Naive thymus-derived CD8-positive, alpha-beta T cell (primary cell): Measurements from ENCODE around the gene SELENOS. TPM values are rescaled to one million over a fixed set of nuclear protein-coding genes. Genes with fewer than 3 reads are reported as not detected.

Source experiments
- ATAC-seq, 2 donors: fragments of 150-1000 bp; cut with Tn5 transposase in 1 of 2; sonication (Bioruptor Pico), chemical (Tn5 transposase) in 1 of 2; 1 replicate in 1 of 2; 2 replicates in 1 of 2; pipeline ENCODE4 v1.10.0; 2021; ENCODE audit warnings: mild to moderate bottlenecking in 2 of 2, moderate library complexity in 2 of 2
- POLR2A ChIA-PET: fragments of 350-600 bp; sonication (Branson Sonifier 250); formaldehyde crosslinking; loops from one replicate; lab custom pipeline; 2021; ENCODE audit warnings: antibody characterized with exemption; lab: Charles Lee
- DNase-seq, 10 donors: peaks; one replicate each; pipeline versions ENCODE4 v3.0.0 to v3.0.0-alpha.2; 2020 to 2022
- H3K27ac Mint-ChIP-seq, 10 donors: one replicate each; pipeline ENCODE4 v1.8.0; 2020 to 2022; ENCODE audit warnings: mild to moderate bottlenecking in 10 of 10, mixed read lengths in 10 of 10, moderate library complexity in 4 of 10, inconsistent platforms in 1 of 10
- H3K27me3 Mint-ChIP-seq, 5 donors: one replicate each; pipeline ENCODE4 v1.8.0; 2021 to 2022; ENCODE audit warnings: mixed read lengths in 5 of 5
- H3K36me3 Mint-ChIP-seq, 3 donors: one replicate each; pipeline ENCODE4 v1.8.0; 2020 to 2022; ENCODE audit warnings: mixed read lengths in 3 of 3, mild to moderate bottlenecking in 2 of 3, inconsistent platforms in 1 of 3
- H3K4me1 Mint-ChIP-seq, 4 donors: one replicate each; pipeline ENCODE4 v1.8.0; 2021 to 2022; ENCODE audit warnings: mixed read lengths in 4 of 4
- H3K4me3 Mint-ChIP-seq, 10 donors: one replicate each; pipeline ENCODE4 v1.8.0; 2020 to 2022; ENCODE audit warnings: mild to moderate bottlenecking in 10 of 10, mixed read lengths in 10 of 10, moderate library complexity in 6 of 10, inconsistent platforms in 1 of 10
- H3K9me3 Mint-ChIP-seq, 9 donors: one replicate each; pipeline ENCODE4 v1.8.0; 2020 to 2022; ENCODE audit warnings: mixed read lengths in 9 of 9, mild to moderate bottlenecking in 3 of 9, inconsistent platforms in 1 of 9, moderate library complexity in 1 of 9
- polyA plus RNA-seq, 3 donors: library from polyadenylated mRNA; unstranded; fragments of 300-500 nt; fragmentation: Illumina TruSeq; gene quantifications; one replicate each; pipeline ENCODE4 v1.2.3, GENCODE V29; 2021
- total RNA-seq, 8 experiments: library from RNA in 2 of 8; stranded (reverse) in 2 of 8; gene quantifications; one replicate each; pipeline ENCODE4 v1.2.3 and lab custom pipeline; 2021 to 2026

SELENOS gene
- total and polyA plus RNA-seq, 5 experiments from 2014 or later = 26.7 to 64.4 (median 38.8) TPM

GRCh38 chr15:101318147-101318819 is 41.0 kb upstream of the SELENOS start:
- DNase-seq (no peak), ATAC-seq (no peak)
- Mint-ChIP-seq H3K9me3 (no peaks in the 10 kb centered on the region), H3K27ac (no peak overlapping the region), H3K4me3 (no peak overlapping the region), H3K36me3 (peaks cover 0 to 3% (median 0%) of the 10 kb centered on the region in 3 donors), H3K27me3 (peaks cover 0 to 11% (median 0%) of the 10 kb centered on the region in 5 donors), H3K4me1 (peaks cover 9 to 16% (median 14%) of the 10 kb centered on the region in 4 donors)
- POLR2A ChIA-PET = interaction anchor here (0.6 to 1.5 kb wide), 2 partner anchors 15 to 73 kb away, joined by 3 to 6 read pairs; no protein-coding TSS in a partner anchor

GRCh38 chr15:101317336-101317872 is 40.1 kb upstream of the SELENOS start:
- DNase-seq (no peak), ATAC-seq (no peak)
- no peaks in the 10 kb centered on the region for H3K9me3 Mint-ChIP-seq
- H3K27me3 Mint-ChIP-seq = peaks cover 0 to 11% (median 1%) of the 10 kb centered on the region in 5 donors
- H3K4me3 Mint-ChIP-seq = no peak overlapping the region
- no peak overlapping the region for H3K27ac Mint-ChIP-seq
- H3K4me1 Mint-ChIP-seq = peaks cover 9 to 16% (median 14%) of the 10 kb centered on the region in 4 donors
- POLR2A ChIA-PET = interaction anchor here (1.3 kb wide), 1 partner anchor 59 kb away, joined by 3 read pairs; no protein-coding TSS in a partner anchor
- peaks cover 0 to 3% (median 0%) of the 10 kb centered on the region in 3 donors for H3K36me3 Mint-ChIP-seq

GRCh38 chr15:101316529-101316928 is 39.2 kb upstream of the SELENOS start:
- DNase-seq = no peak
- no peak overlapping the region for H3K27ac Mint-ChIP-seq
- H3K4me3 Mint-ChIP-seq = no peak overlapping the region
- H3K36me3 Mint-ChIP-seq = no peaks in the 10 kb centered on the region
- H3K4me1 Mint-ChIP-seq = peaks cover 9 to 18% (median 14%) of the 10 kb centered on the region in 4 donors
- peaks cover 0 to 10% (median 9%) of the 10 kb centered on the region in 5 donors for H3K27me3 Mint-ChIP-seq
- no peak for ATAC-seq
- POLR2A ChIA-PET = interaction anchor here (1.3 kb wide), 1 partner anchor 60 kb away, joined by 3 read pairs; no protein-coding TSS in a partner anchor
- no peaks in the 10 kb centered on the region for H3K9me3 Mint-ChIP-seq

- no peak overlapping the region for H3K27ac Mint-ChIP-seq
- DNase-seq (no peak), ATAC-seq (no peak)
- peaks cover 6 to 12% (median 8%) of the 10 kb centered on the region in 4 donors for H3K4me1 Mint-ChIP-seq
- no peaks in the 10 kb centered on the region for H3K36me3 Mint-ChIP-seq
- no peak overlapping the region for H3K4me3 Mint-ChIP-seq
- POLR2A ChIA-PET = no interaction called here
- peaks cover 0 to 10% (median 8%) of the 10 kb centered on the region in 5 donors for H3K27me3 Mint-ChIP-seq
- no peaks in the 10 kb centered on the region for H3K9me3 Mint-ChIP-seq
These were observed 38.5 kb upstream of the SELENOS start for GRCh38 chr15:101315736-101316135.

- ATAC-seq (no peak), DNase-seq (no peak)
- Mint-ChIP-seq H3K27ac (peak overlapping the region in 4 of 10 donors; percentile 27 to 41 (median 30)), H3K36me3 (no peaks in the 10 kb centered on the region), H3K4me3 (no peak overlapping the region), H3K9me3 (no peaks in the 10 kb centered on the region), H3K4me1 (peaks cover 0 to 2% (median under 1%) of the 10 kb centered on the region in 4 donors), H3K27me3 (peaks cover 0 to 10% (median 6%) of the 10 kb centered on the region in 5 donors)
- POLR2A ChIA-PET = no interaction called here
These were observed 37.2 kb upstream of the SELENOS start for GRCh38 chr15:101314336-101315125.

- ATAC-seq = no peak
- H3K4me3 Mint-ChIP-seq = no peak overlapping the region
- POLR2A ChIA-PET = no interaction called here
These were observed 35.9 kb upstream of the SELENOS start for GRCh38 chr15:101313041-101313761.

GRCh38 chr15:101310508-101310907 is 33.2 kb upstream of the SELENOS start:
- no peaks in the 10 kb centered on the region for H3K9me3 Mint-ChIP-seq
- H3K36me3 Mint-ChIP-seq = no peaks in the 10 kb centered on the region
- peaks cover 0 to 2% (median 0%) of the 10 kb centered on the region in 4 donors for H3K4me1 Mint-ChIP-seq
- POLR2A ChIA-PET = interaction anchor here (0.7 kb wide), 1 partner anchor 67 kb away, joined by 4 read pairs; no protein-coding TSS in a partner anchor
- peaks cover 0 to 9% (median 3%) of the 10 kb centered on the region in 5 donors for H3K27me3 Mint-ChIP-seq
- DNase-seq (no peak), ATAC-seq (no peak)
- H3K27ac Mint-ChIP-seq = no peak overlapping the region
- no peak overlapping the region for H3K4me3 Mint-ChIP-seq

More at GRCh38 chr15:101313041-101313761, 35.9 kb upstream of the SELENOS start:
- Mint-ChIP-seq H3K36me3 (no peaks in the 10 kb centered on the region), H3K4me1 (peaks cover 0 to 2% (median 0%) of the 10 kb centered on the region in 4 donors), H3K9me3 (no peaks in the 10 kb centered on the region), H3K27ac (no peak overlapping the region), H3K27me3 (peaks cover 0 to 9% (median 3%) of the 10 kb centered on the region in 5 donors)
- DNase-seq = no peak

GRCh38 chr15:101310161-101310480 is 32.8 kb upstream of the SELENOS start:
- POLR2A ChIA-PET = no interaction called here

GRCh38 chr15:101309436-101310160 is 32.3 kb upstream of the SELENOS start:
- POLR2A ChIA-PET = no interaction called here
- DNase-seq = peak in 1 of 10 donors; percentile 12

More at GRCh38 chr15:101310161-101310480, 32.8 kb upstream of the SELENOS start:
- Mint-ChIP-seq H3K36me3 (no peaks in the 10 kb centered on the region), H3K4me3 (no peak overlapping the region), H3K9me3 (no peaks in the 10 kb centered on the region), H3K27ac (no peak overlapping the region), H3K4me1 (peaks cover 0 to 2% (median 0%) of the 10 kb centered on the region in 4 donors), H3K27me3 (peaks cover 0 to 9% (median 3%) of the 10 kb centered on the region in 5 donors)
- DNase-seq = no peak
- no peak for ATAC-seq

GRCh38 chr15:101308604-101309435 is 31.5 kb upstream of the SELENOS start:
- peaks cover 0 to 9% (median 2%) of the 10 kb centered on the region in 5 donors for H3K27me3 Mint-ChIP-seq
- no peak for ATAC-seq
- H3K36me3 Mint-ChIP-seq = no peaks in the 10 kb centered on the region
- H3K4me3 Mint-ChIP-seq = no peak overlapping the region
- POLR2A ChIA-PET = no interaction called here
- H3K9me3 Mint-ChIP-seq = no peaks in the 10 kb centered on the region
- DNase-seq = no peak
- peaks cover 0 to 2% (median 0%) of the 10 kb centered on the region in 4 donors for H3K4me1 Mint-ChIP-seq
- H3K27ac Mint-ChIP-seq = no peak overlapping the region

More at GRCh38 chr15:101309436-101310160, 32.3 kb upstream of the SELENOS start:
- Mint-ChIP-seq H3K4me3 (no peak overlapping the region), H3K27ac (no peak overlapping the region), H3K27me3 (peaks cover 0 to 9% (median 3%) of the 10 kb centered on the region in 5 donors), H3K9me3 (no peaks in the 10 kb centered on the region), H3K36me3 (no peaks in the 10 kb centered on the region), H3K4me1 (peaks cover 0 to 2% (median 0%) of the 10 kb centered on the region in 4 donors)
- ATAC-seq = no peak
